CD4-positive, alpha-beta memory T cell (primary cell): ENCODE data around the gene ERCC6L2. TPM values are rescaled to one million over a fixed set of nuclear protein-coding genes. Genes with fewer than 3 reads are reported as not detected.
A peak's percentile ranks its signal among the peaks of the same experiment; 100 is the strongest.

Experiments used
- CTCF ChIA-PET: fragments of 350-600 bp; sonication (Branson Sonifier 250); formaldehyde crosslinking; loops from one replicate; lab custom pipeline; 2021; ENCODE audit warnings: inconsistent platforms; ENCODE audit not compliant: partially characterized antibody; lab: Charles Lee
- POLR2A ChIA-PET: fragments of 350-600 bp; sonication (Branson Sonifier 250); formaldehyde crosslinking; loops from one replicate; lab custom pipeline; 2021; ENCODE audit not compliant: partially characterized antibody; lab: Charles Lee
- DNase-seq, 5 donors: peaks; one replicate each; pipeline versions ENCODE4 v3.0.0 to v3.0.0-alpha.2; 2020 to 2022; ENCODE audit warnings: mixed read lengths in 1 of 5
- H3K27ac ChIP-seq: one replicate; pipeline ENCODE4 v1.7.0; 2013; ENCODE audit warnings: low read depth, low read length
- H3K27me3 ChIP-seq: 2 replicates; pipeline ENCODE4 v1.7.0; 2013; ENCODE audit warnings: mild to moderate bottlenecking, low read length, moderate library complexity; ENCODE audit not compliant: insufficient read depth
- H3K36me3 ChIP-seq: 2 replicates; pipeline ENCODE4 v1.7.0; 2013; ENCODE audit warnings: mild to moderate bottlenecking, low read length, moderate library complexity; ENCODE audit not compliant: insufficient read depth
- H3K4me1 ChIP-seq: 2 replicates; pipeline ENCODE4 v1.7.0; 2013; ENCODE audit warnings: mild to moderate bottlenecking, low read length, moderate library complexity; ENCODE audit not compliant: insufficient read depth
- H3K4me3 ChIP-seq, 2 donors: one replicate each; pipeline ENCODE4 v1.7.0; 2013; ENCODE audit warnings: low read length in 2 of 2, mild to moderate bottlenecking in 1 of 2
- H3K9me3 ChIP-seq, 2 donors: one replicate each; pipeline ENCODE4 v1.7.0; 2013; ENCODE audit warnings: low read length in 2 of 2, control low read depth in 1 of 2; ENCODE audit not compliant: control insufficient read depth in 1 of 2
- H3K27ac Mint-ChIP-seq, 7 donors: one replicate each; pipeline ENCODE4 v1.8.0; 2020 to 2021; ENCODE audit warnings: mixed read lengths in 7 of 7, mild to moderate bottlenecking in 6 of 7, inconsistent platforms in 3 of 7, moderate library complexity in 3 of 7
- H3K27me3 Mint-ChIP-seq, 2 donors: one replicate each; pipeline ENCODE4 v1.8.0; 2020 to 2021; ENCODE audit warnings: mixed read lengths in 2 of 2
- H3K36me3 Mint-ChIP-seq, 2 donors: one replicate each; pipeline ENCODE4 v1.8.0; 2020 to 2021; ENCODE audit warnings: mixed read lengths in 2 of 2, inconsistent platforms in 1 of 2, mild to moderate bottlenecking in 1 of 2
- H3K4me1 Mint-ChIP-seq, 4 donors: one replicate each; pipeline ENCODE4 v1.8.0; 2020 to 2021; ENCODE audit warnings: mixed read lengths in 4 of 4, mild to moderate bottlenecking in 1 of 4
- H3K4me3 Mint-ChIP-seq, 8 donors: one replicate each; pipeline ENCODE4 v1.8.0; 2020 to 2021; ENCODE audit warnings: mixed read lengths in 8 of 8, mild to moderate bottlenecking in 7 of 8, moderate library complexity in 6 of 8, inconsistent platforms in 3 of 8
- H3K9me3 Mint-ChIP-seq, 8 donors: one replicate each; pipeline ENCODE4 v1.8.0; 2020 to 2021; ENCODE audit warnings: mixed read lengths in 8 of 8, mild to moderate bottlenecking in 5 of 8, inconsistent platforms in 3 of 8, moderate library complexity in 1 of 8
- intact Hi-C: fragments of 100-400 bp; cut with micrococcal nuclease; formaldehyde crosslinking; loops from one replicate; pipeline ENCODE4 v1.15.1; 2023
- polyA plus RNA-seq, 2 donors: library from polyadenylated mRNA; unstranded; fragments of 300-500 nt; fragmentation: Illumina TruSeq; gene quantifications; one replicate each; pipeline ENCODE4 v1.2.3, GENCODE V29; 2021
- total RNA-seq, 2 experiments: library from RNA; stranded (reverse); gene quantifications; one replicate each; pipeline ENCODE4 v1.2.3, GENCODE V29; 2021

ERCC6L2 gene
- total and polyA plus RNA-seq, 4 experiments from 2014 or later = 20.2 to 57.2 (median 52.7) TPM

DNA sequence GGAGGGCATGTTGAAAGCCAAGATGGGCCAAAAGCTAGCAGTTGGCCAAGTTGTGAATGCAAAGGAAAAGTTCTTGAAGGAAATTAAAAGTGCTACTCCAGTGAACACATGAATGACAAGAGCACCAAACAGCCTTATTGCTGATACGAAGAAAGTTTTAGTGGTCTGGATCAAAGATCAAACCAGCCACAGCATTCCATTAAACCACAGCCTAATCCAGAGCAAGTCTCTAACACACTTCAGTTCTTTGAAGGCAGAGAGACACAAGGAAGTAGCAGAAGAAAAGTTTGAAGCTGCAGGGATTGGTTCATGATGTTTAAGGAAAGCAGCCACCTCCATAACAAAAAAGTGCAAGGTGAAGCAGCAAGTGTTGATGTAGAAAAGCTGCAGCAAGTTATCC is 71.6 kb downstream of the ERCC6L2 start:
- Mint-ChIP-seq H3K36me3 (peaks cover 72 to 88% of the 10 kb centered on the region in 2 donors), H3K4me3 (no peak overlapping the region), H3K9me3 (peaks cover 0 to 27% (median 7%) of the 10 kb centered on the region in 8 donors), H3K27ac (no peak overlapping the region), H3K4me1 (peaks cover 0 to 8% (median 6%) of the 10 kb centered on the region in 4 donors), H3K27me3 (no peaks in the 10 kb centered on the region)
- POLR2A ChIA-PET = no interaction called here
- Histone ChIP-seq H3K27me3 (no peaks in the 10 kb centered on the region), H3K4me3 (no peak overlapping the region), H3K27ac (no peak overlapping the region), H3K9me3 (no peaks in the 10 kb centered on the region), H3K36me3 (no peaks in the 10 kb centered on the region), H3K4me1 (no peaks in the 10 kb centered on the region)
- CTCF ChIA-PET = no interaction called here
- intact Hi-C loops = no loop called here
- DNase-seq = no peak

GRCh38 chr9:95952471-95952870 is 77.0 kb downstream of the ERCC6L2 start:
- Mint-ChIP-seq H3K9me3 (peaks cover 0 to 19% (median 8%) of the 10 kb centered on the region in 8 donors), H3K27ac (no peak overlapping the region), H3K27me3 (no peaks in the 10 kb centered on the region), H3K36me3 (peaks cover 56 to 79% of the 10 kb centered on the region in 2 donors), H3K4me1 (peaks cover 0 to 13% (median 6%) of the 10 kb centered on the region in 4 donors), H3K4me3 (no peak overlapping the region)
- CTCF ChIA-PET = no interaction called here
- Histone ChIP-seq H3K36me3 (peaks cover 6% of the 10 kb centered on the region), H3K9me3 (peaks cover 0 to 4% of the 10 kb centered on the region in 2 donors), H3K4me3 (no peak overlapping the region), H3K27me3 (no peaks in the 10 kb centered on the region), H3K27ac (no peak overlapping the region), H3K4me1 (no peaks in the 10 kb centered on the region)
- POLR2A ChIA-PET = no interaction called here
- intact Hi-C loops = no loop called here
- no peak for DNase-seq

DNA sequence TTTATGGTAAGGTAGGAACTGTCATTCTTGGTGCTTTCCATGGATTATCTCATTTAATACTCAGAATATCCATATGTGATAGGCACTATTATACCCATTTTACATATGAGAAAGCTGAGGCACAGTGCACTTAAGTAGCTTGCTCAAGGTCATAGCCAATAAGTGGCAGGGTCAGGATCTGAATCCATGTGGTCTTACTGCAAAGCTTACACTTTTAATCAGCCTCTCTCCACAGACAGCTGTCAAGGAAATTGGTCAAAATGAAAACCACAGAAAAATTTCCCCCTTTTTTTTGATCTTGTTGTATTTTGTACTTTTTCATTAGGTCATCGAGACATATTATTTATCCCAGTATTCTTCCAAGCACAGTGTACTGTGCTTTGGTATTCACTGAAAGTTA is 78.5 kb downstream of the ERCC6L2 start:
- ChIA-PET CTCF (interaction anchor here (0.7 kb wide), 1 partner anchor 88 kb away, joined by 3 read pairs; no protein-coding TSS in a partner anchor), POLR2A (no interaction called here)
- Histone ChIP-seq H3K4me3 (no peak overlapping the region), H3K36me3 (peaks cover 6% of the 10 kb centered on the region), H3K4me1 (no peaks in the 10 kb centered on the region), H3K27ac (no peak overlapping the region), H3K27me3 (no peaks in the 10 kb centered on the region), H3K9me3 (peaks cover 0 to 4% of the 10 kb centered on the region in 2 donors)
- no peak for DNase-seq
- no peaks in the 10 kb centered on the region for H3K27me3 Mint-ChIP-seq
- intact Hi-C loops = no loop called here
- no peak overlapping the region for H3K27ac Mint-ChIP-seq
- H3K36me3 Mint-ChIP-seq = peaks cover 52 to 72% of the 10 kb centered on the region in 2 donors
- peaks cover 0 to 15% (median 7%) of the 10 kb centered on the region in 8 donors for H3K9me3 Mint-ChIP-seq
- H3K4me1 Mint-ChIP-seq = peaks cover 0 to 13% (median 5%) of the 10 kb centered on the region in 4 donors
- no peak overlapping the region for H3K4me3 Mint-ChIP-seq

- H3K27ac ChIP-seq = no peak overlapping the region
- DNase-seq = no peak
- H3K27me3 Mint-ChIP-seq = no peaks in the 10 kb centered on the region
- H3K27me3 ChIP-seq = no peaks in the 10 kb centered on the region
- no peak overlapping the region for H3K4me3 ChIP-seq
- H3K4me1 Mint-ChIP-seq = peaks cover 0 to 13% (median 5%) of the 10 kb centered on the region in 4 donors
- H3K4me1 ChIP-seq = no peaks in the 10 kb centered on the region
- no peak overlapping the region for H3K4me3 Mint-ChIP-seq
- peaks cover 0 to 12% (median 6%) of the 10 kb centered on the region in 8 donors for H3K9me3 Mint-ChIP-seq
- CTCF ChIA-PET = no interaction called here
- peaks cover 0 to 4% of the 10 kb centered on the region in 2 donors for H3K9me3 ChIP-seq
- peaks cover 6% of the 10 kb centered on the region for H3K36me3 ChIP-seq
- POLR2A ChIA-PET = no interaction called here
- intact Hi-C loops = no loop called here
- H3K36me3 Mint-ChIP-seq = peaks cover 47 to 69% of the 10 kb centered on the region in 2 donors
- peak overlapping the region in 1 of 7 donors; percentile 43 for H3K27ac Mint-ChIP-seq
These were observed 79.4 kb downstream of the ERCC6L2 start for GRCh38 chr9:95954940-95955339.

- no peak overlapping the region for H3K4me3 Mint-ChIP-seq
- Histone ChIP-seq H3K27ac (no peak overlapping the region), H3K9me3 (no peaks in the 10 kb centered on the region), H3K27me3 (no peaks in the 10 kb centered on the region), H3K36me3 (no peaks in the 10 kb centered on the region), H3K4me1 (no peaks in the 10 kb centered on the region), H3K4me3 (no peak overlapping the region)
- DNase-seq = no peak
- peaks cover 0 to 5% (median 0%) of the 10 kb centered on the region in 4 donors for H3K4me1 Mint-ChIP-seq
- H3K36me3 Mint-ChIP-seq = peaks cover 15 to 25% of the 10 kb centered on the region in 2 donors
- H3K9me3 Mint-ChIP-seq = peaks cover 0 to 4% (median 0%) of the 10 kb centered on the region in 8 donors
- intact Hi-C loops = no loop called here
- no peaks in the 10 kb centered on the region for H3K27me3 Mint-ChIP-seq
- ChIA-PET CTCF (no interaction called here), POLR2A (no interaction called here)
- peak overlapping the region in 1 of 7 donors; percentile 48 for H3K27ac Mint-ChIP-seq
These were observed 87.4 kb downstream of the ERCC6L2 start for GRCh38 chr9:95962936-95963335.

GRCh38 chr9:95963659-95964058 is 88.2 kb downstream of the ERCC6L2 start:
- peaks cover 0 to 5% (median 0%) of the 10 kb centered on the region in 4 donors for H3K4me1 Mint-ChIP-seq
- intact Hi-C loops = no loop called here
- H3K9me3 Mint-ChIP-seq = peaks cover 0 to 4% (median 0%) of the 10 kb centered on the region in 8 donors
- H3K4me1 ChIP-seq = no peaks in the 10 kb centered on the region
- no peaks in the 10 kb centered on the region for H3K36me3 ChIP-seq
- ChIA-PET POLR2A (no interaction called here), CTCF (no interaction called here)
- no peaks in the 10 kb centered on the region for H3K27me3 Mint-ChIP-seq
- no peak overlapping the region for H3K4me3 Mint-ChIP-seq
- H3K27me3 ChIP-seq = no peaks in the 10 kb centered on the region
- no peak for DNase-seq
- no peaks in the 10 kb centered on the region for H3K9me3 ChIP-seq
- no peak overlapping the region for H3K4me3 ChIP-seq
- H3K36me3 Mint-ChIP-seq = peaks cover 12 to 21% of the 10 kb centered on the region in 2 donors
- H3K27ac ChIP-seq = no peak overlapping the region
- no peak overlapping the region for H3K27ac Mint-ChIP-seq

DNA sequence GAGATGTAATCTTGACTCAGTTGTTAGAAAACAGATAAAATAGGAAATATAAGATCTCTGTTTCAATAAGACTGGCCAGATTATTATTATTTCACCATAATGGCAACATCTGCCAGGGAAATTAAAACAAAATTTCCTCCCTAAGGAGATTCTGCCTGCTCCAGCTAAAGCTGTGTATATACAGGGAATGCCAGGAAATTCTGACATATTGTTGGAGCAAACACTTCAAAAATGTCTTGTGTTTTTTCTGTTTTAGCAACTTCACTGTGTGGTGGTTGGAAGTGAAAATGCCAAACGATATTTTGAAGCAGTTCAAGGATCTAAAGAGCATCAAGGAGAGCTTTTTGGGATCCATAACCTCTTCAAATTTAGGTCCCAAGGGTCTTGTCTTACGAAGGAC is 90.8 kb downstream of the ERCC6L2 start:
- POLR2A ChIA-PET = no interaction called here
- Histone ChIP-seq H3K4me1 (no peaks in the 10 kb centered on the region), H3K36me3 (no peaks in the 10 kb centered on the region), H3K4me3 (no peak overlapping the region), H3K27me3 (no peaks in the 10 kb centered on the region), H3K9me3 (no peaks in the 10 kb centered on the region), H3K27ac (no peak overlapping the region)
- no peak for DNase-seq
- Mint-ChIP-seq H3K36me3 (peaks cover 16 to 21% of the 10 kb centered on the region in 2 donors), H3K27me3 (no peaks in the 10 kb centered on the region), H3K4me3 (no peak overlapping the region), H3K4me1 (peaks cover 0 to 5% (median 0%) of the 10 kb centered on the region in 4 donors), H3K27ac (no peak overlapping the region), H3K9me3 (no peaks in the 10 kb centered on the region)
- intact Hi-C loops = no loop called here
- CTCF ChIA-PET = interaction anchor here (0.6 kb wide), 1 partner anchor 564 kb away, joined by 3 read pairs; no protein-coding TSS in a partner anchor
